GM18526 (cell line): ENCODE measurements around the gene TFF3.

Source experiments
- POLR2A ChIP-seq: IDR thresholded peaks from 3 replicates; pipeline ENCODE4 v1.6.1; 2011; ENCODE audit not compliant: insufficient read length; ENCODE audit errors: extremely low read depth

TFF3 gene

GRCh38 chr21:42314616-42315295 is 453 bp downstream of the TFF3 start:
- no peak for TF ChIP-seq POLR2A

GRCh38 chr21:42313501-42313969 is 1.7 kb downstream of the TFF3 start:
- no peak for TF ChIP-seq POLR2A

- TF ChIP-seq POLR2A: no peak
Observed at GRCh38 chr21:42312626-42313104, 2.5 kb downstream of the TFF3 start.

GRCh38 chr21:42311816-42312625 is 3.2 kb downstream of the TFF3 start:
- TF ChIP-seq POLR2A: no peak

GRCh38 chr21:42311160-42311559 is 4.0 kb downstream of the TFF3 start:
- no peak for TF ChIP-seq POLR2A

GRCh38 chr21:42310411-42311001 is 4.7 kb downstream of the TFF3 start:
- TF ChIP-seq POLR2A: no peak

- no peak for TF ChIP-seq POLR2A
Observed at GRCh38 chr21:42309753-42310213, 5.4 kb downstream of the TFF3 start.

GRCh38 chr21:42308914-42309752 is 6.1 kb downstream of the TFF3 start:
- no peak for TF ChIP-seq POLR2A

GRCh38 chr21:42308161-42308913 is 6.9 kb downstream of the TFF3 start:
- no peak for TF ChIP-seq POLR2A

GRCh38 chr21:42307106-42307505 is 8.1 kb downstream of the TFF3 start:
- no peak for TF ChIP-seq POLR2A

- TF ChIP-seq POLR2A: no peak
Observed at GRCh38 chr21:42306366-42307035, 8.7 kb downstream of the TFF3 start.

- TF ChIP-seq POLR2A: no peak
Observed at GRCh38 chr21:42305707-42306147, 9.5 kb downstream of the TFF3 start.

- TF ChIP-seq POLR2A: no peak
Observed at GRCh38 chr21:42304556-42305454, 10.4 kb downstream of the TFF3 start.

- no peak for TF ChIP-seq POLR2A
Observed at GRCh38 chr21:42303443-42303842, 11.8 kb downstream of the TFF3 start.
